Keratinocyte (primary cell): ENCODE results near the gene LAPTM5. TPM values are rescaled to one million over a fixed set of nuclear protein-coding genes. Genes with fewer than 3 reads are reported as not detected.

Experiments
- DNase-seq: peaks from one replicate; pipeline ENCODE4 v3.0.0-alpha.2; 2011; ENCODE audit warnings: low read depth, missing footprints, low spot score
- FAIRE-seq: peaks from 2 replicates; lab custom pipeline; 2011; peaks lifted over from hg19 to GRCh38; lab: Jason Lieb, UNC
- H2AFZ ChIP-seq: 2 replicates; pipeline ENCODE4 v1.6.0; 2012; ENCODE audit warnings: low read length, control low read depth, inconsistent platforms; ENCODE audit not compliant: control insufficient read depth
- H3K27ac ChIP-seq: 2 replicates; pipeline ENCODE4 v1.5.1; 2011; ENCODE audit warnings: low read length; ENCODE audit not compliant: control insufficient read depth, insufficient read depth
- H3K27me3 ChIP-seq: 3 replicates; pipeline ENCODE4 v1.6.0; 2011; ENCODE audit warnings: low read length; ENCODE audit not compliant: control insufficient read depth, insufficient read depth; ENCODE audit errors: extremely low read depth
- H3K36me3 ChIP-seq, 2 experiments: 2 replicates in 1 of 2; 3 replicates in 1 of 2; pipeline ENCODE4 v1.5.1; 2011; ENCODE audit warnings: low read length in 2 of 2, mild to moderate bottlenecking in 1 of 2; ENCODE audit not compliant: control insufficient read depth in 2 of 2, insufficient read depth in 2 of 2; ENCODE audit errors: extremely low read depth in 1 of 2
- H3K4me1 ChIP-seq: 3 replicates; pipeline ENCODE4 v1.5.1; 2011; ENCODE audit warnings: low read length; ENCODE audit not compliant: control insufficient read depth, insufficient read depth; ENCODE audit errors: extremely low read depth
- H3K4me2 ChIP-seq: 3 replicates; pipeline ENCODE4 v1.6.0; 2011; ENCODE audit warnings: low read depth, low read length; ENCODE audit not compliant: control insufficient read depth, insufficient read depth; ENCODE audit errors: extremely low read depth
- H3K4me3 ChIP-seq, 3 experiments: fragments of 200-600 bp in 1 of 3; sonication (generic) in 1 of 3; 2 replicates in 2 of 3; 3 replicates in 1 of 3; pipeline ENCODE4 v1.5.1; 2011 to 2016; ENCODE audit warnings: low read length in 3 of 3, mild to moderate bottlenecking in 3 of 3, control low read depth in 2 of 3, inconsistent platforms in 1 of 3, low read depth in 1 of 3, mixed read lengths in 1 of 3, mixed run types in 1 of 3, moderate library complexity in 1 of 3; ENCODE audit not compliant: control insufficient read depth in 2 of 3, insufficient read depth in 2 of 3; ENCODE audit errors: extremely low read depth in 1 of 3
- H3K79me2 ChIP-seq: 2 replicates; pipeline ENCODE4 v1.6.0; 2012; ENCODE audit warnings: low read length; ENCODE audit not compliant: control insufficient read depth, insufficient read depth
- H3K9ac ChIP-seq: 3 replicates; pipeline ENCODE4 v1.6.0; 2011; ENCODE audit warnings: low read length; ENCODE audit not compliant: control insufficient read depth, insufficient read depth; ENCODE audit errors: extremely low read depth
- H3K9me1 ChIP-seq: 3 replicates; pipeline ENCODE4 v1.6.0; 2011; ENCODE audit warnings: low read length; ENCODE audit not compliant: control insufficient read depth, insufficient read depth; ENCODE audit errors: extremely low read depth
- H3K9me3 ChIP-seq: 2 replicates; pipeline ENCODE4 v1.5.1; 2012; ENCODE audit warnings: low read depth, low read length; ENCODE audit not compliant: control insufficient read depth
- H4K20me1 ChIP-seq: 3 replicates; pipeline ENCODE4 v1.6.0; 2011; ENCODE audit warnings: low read length; ENCODE audit not compliant: control insufficient read depth, insufficient read depth; ENCODE audit errors: extremely low read depth
- CTCF ChIP-seq, 3 experiments: IDR thresholded peaks in 1 of 3; conservative IDR thresholded peaks in 1 of 3; optimal IDR thresholded peaks in 1 of 3; 2 replicates in 2 of 3; 3 replicates in 1 of 3; pipeline versions ENCODE3 to v1.5.1; 2011; ENCODE audit warnings: low read length in 3 of 3, mild to moderate bottlenecking in 3 of 3, moderate library complexity in 2 of 3, control low read depth in 1 of 3, inconsistent platforms in 1 of 3; ENCODE audit not compliant: insufficient read depth in 2 of 3; ENCODE audit errors: extremely low read depth in 1 of 3
- EZH2 ChIP-seq: IDR thresholded peaks from one replicate; pipeline ENCODE4 v1.6.1; 2012; ENCODE audit warnings: inconsistent platforms, mild to moderate bottlenecking, low read length, moderate library complexity
- dilution Hi-C: fragments of 300-500 bp; cut with MboI; formaldehyde crosslinking; loops from one replicate; pipeline ENCODE4 v1.7.0; 2020; ENCODE audit warnings: low sequenced_read_pairs; ENCODE audit not compliant: extremely low pct_ligation_motif_present
- polyA plus RNA-seq, 5 experiments: library from polyadenylated mRNA; depleted of rRNA in 3 of 5; stranded (reverse) in 3 of 5; stranded (forward) in 1 of 5; unstranded in 1 of 5; fragments of >200 nt; gene quantifications; 1 replicate in 1 of 5; 2 replicates in 3 of 5; 3 replicates in 1 of 5; pipeline versions ENCODE4 v1.2.1 to v1.2.3, GENCODE V29; 2011 to 2012; ENCODE audit warnings: missing spikeins in 2 of 5, low read depth in 1 of 5, low replicate concordance in 1 of 5

Gene LAPTM5
- polyA plus RNA-seq, 1 donor (not counting 4 experiments of a cell fraction or from before 2014, with no cell fraction given): 0.18 TPM

DNA sequence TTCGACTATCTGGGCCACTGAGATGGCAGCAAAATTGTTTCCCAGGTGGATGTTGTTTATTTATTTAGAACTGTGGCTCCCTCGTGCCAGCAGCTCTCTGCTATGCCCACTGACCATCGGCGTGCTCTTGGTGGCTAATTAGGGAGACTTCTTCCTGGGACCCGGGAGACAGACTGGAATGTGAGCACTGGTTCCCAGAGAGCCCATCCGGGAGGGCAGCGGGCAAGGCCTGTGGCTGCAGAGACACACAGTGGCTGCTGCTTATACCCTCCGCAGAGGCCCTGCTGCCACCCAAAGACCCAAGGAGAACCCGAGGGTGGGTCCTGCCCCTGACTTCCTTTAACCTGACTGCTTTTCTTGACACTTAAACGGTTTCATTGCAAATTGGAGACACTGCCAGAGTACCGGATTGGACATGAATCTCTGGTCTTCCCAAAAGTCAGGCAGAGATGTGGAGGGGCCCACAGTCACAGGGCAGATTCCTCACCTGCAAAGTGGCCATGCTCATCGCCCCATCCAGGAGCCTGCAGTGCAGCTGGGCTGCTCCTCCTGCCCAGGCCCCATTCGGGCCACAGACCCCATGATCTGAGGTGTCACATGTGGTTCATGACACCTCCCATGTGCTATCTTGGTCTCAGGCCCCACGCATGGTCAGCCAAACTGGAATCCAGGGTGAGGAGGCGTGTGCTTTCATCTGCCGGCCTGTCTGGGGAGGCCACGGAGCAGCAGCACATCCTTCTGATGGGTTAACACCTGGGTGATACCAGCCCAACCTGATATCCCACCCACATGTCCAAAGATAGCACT is 28.5 kb downstream of the LAPTM5 start:
- H3K9ac ChIP-seq: no peak overlapping the region
- dilution Hi-C loops: no loop called here

GRCh38 chr1:30728340-30728739 is 29.2 kb downstream of the LAPTM5 start:
- Histone ChIP-seq H4K20me1 (no peaks in the 10 kb centered on the region), H3K4me2 (no peak overlapping the region), H3K9me3 (no peaks in the 10 kb centered on the region), H3K36me3 (no peaks in the 10 kb centered on the region), H2AFZ (no peak overlapping the region), H3K9me1 (no peaks in the 10 kb centered on the region), H3K79me2 (no peaks in the 10 kb centered on the region), H3K9ac (no peak overlapping the region), H3K27me3 (no peaks in the 10 kb centered on the region), H3K4me1 (no peaks in the 10 kb centered on the region), H3K4me3 (no peak overlapping the region), H3K27ac (no peak overlapping the region)
- DNase-seq: no peak
- TF ChIP-seq EZH2 (no peak), CTCF (optimal IDR thresholded peaks at IDR 0.05 in 1 of 3, IDR thresholded peaks at IDR 0.05 in 1 of 3, conservative IDR thresholded peaks at IDR 0.05 in 1 of 3; ENCODE audit: extremely low read depth in 1 of 3, insufficient read depth in 2 of 3, low read length in 3 of 3) (no peak)
- dilution Hi-C loops: no loop called here
- no peak for FAIRE-seq

More for the DNA sequence above, 28.5 kb downstream of the LAPTM5 start:
- DNase-seq (no peak), FAIRE-seq (no peak)
- H3K27ac ChIP-seq: no peak overlapping the region
- no peaks in the 10 kb centered on the region for H3K9me1 ChIP-seq
- no peaks in the 10 kb centered on the region for H4K20me1 ChIP-seq
- H3K79me2 ChIP-seq: no peaks in the 10 kb centered on the region
- H2AFZ ChIP-seq: no peak overlapping the region
- no peak overlapping the region for H3K4me2 ChIP-seq
- no peak overlapping the region for H3K4me3 ChIP-seq
- no peaks in the 10 kb centered on the region for H3K4me1 ChIP-seq
- TF ChIP-seq EZH2 (no peak), CTCF (optimal IDR thresholded peaks at IDR 0.05 in 1 of 3, IDR thresholded peaks at IDR 0.05 in 1 of 3, conservative IDR thresholded peaks at IDR 0.05 in 1 of 3; ENCODE audit: extremely low read depth in 1 of 3, insufficient read depth in 2 of 3, low read length in 3 of 3) (no peak)
- no peaks in the 10 kb centered on the region for H3K36me3 ChIP-seq
- no peaks in the 10 kb centered on the region for H3K9me3 ChIP-seq
- no peaks in the 10 kb centered on the region for H3K27me3 ChIP-seq
